ENCODE measurements around the gene EVPLL.
"Not testable (repeated sequence)": the region's sequence is repeated elsewhere in the genome, so short reads cannot be mapped to it uniquely, and the experiment has no call there.

Gene EVPLL

GRCh38 chr17:18426639-18427038 is 49.1 kb downstream of the EVPLL start:
- DNase-seq, result not testable (repeated sequence)

- DNase-seq, result not testable (repeated sequence)
Observed at GRCh38 chr17:18432206-18432605, 54.6 kb downstream of the EVPLL start.
